Keratinocyte (primary cell): Measurements from ENCODE around the gene NLRP9. TPM values are rescaled to one million over a fixed set of nuclear protein-coding genes. Genes with fewer than 3 reads are reported as not detected.

Experiments
- DNase-seq: peaks from one replicate; pipeline ENCODE4 v3.0.0-alpha.2; 2011; ENCODE audit warnings: low read depth, missing footprints, low spot score
- FAIRE-seq: peaks from 2 replicates; lab custom pipeline; 2011; peaks lifted over from hg19 to GRCh38; lab: Jason Lieb, UNC
- H2AFZ ChIP-seq: 2 replicates; pipeline ENCODE4 v1.6.0; 2012; ENCODE audit warnings: low read length, control low read depth, inconsistent platforms; ENCODE audit not compliant: control insufficient read depth
- H3K27ac ChIP-seq: 2 replicates; pipeline ENCODE4 v1.5.1; 2011; ENCODE audit warnings: low read length; ENCODE audit not compliant: control insufficient read depth, insufficient read depth
- H3K27me3 ChIP-seq: 3 replicates; pipeline ENCODE4 v1.6.0; 2011; ENCODE audit warnings: low read length; ENCODE audit not compliant: control insufficient read depth, insufficient read depth; ENCODE audit errors: extremely low read depth
- H3K36me3 ChIP-seq, 2 experiments: 2 replicates in 1 of 2; 3 replicates in 1 of 2; pipeline ENCODE4 v1.5.1; 2011; ENCODE audit warnings: low read length in 2 of 2, mild to moderate bottlenecking in 1 of 2; ENCODE audit not compliant: control insufficient read depth in 2 of 2, insufficient read depth in 2 of 2; ENCODE audit errors: extremely low read depth in 1 of 2
- H3K4me1 ChIP-seq: 3 replicates; pipeline ENCODE4 v1.5.1; 2011; ENCODE audit warnings: low read length; ENCODE audit not compliant: control insufficient read depth, insufficient read depth; ENCODE audit errors: extremely low read depth
- H3K4me2 ChIP-seq: 3 replicates; pipeline ENCODE4 v1.6.0; 2011; ENCODE audit warnings: low read depth, low read length; ENCODE audit not compliant: control insufficient read depth, insufficient read depth; ENCODE audit errors: extremely low read depth
- H3K4me3 ChIP-seq, 3 experiments: fragments of 200-600 bp in 1 of 3; sonication (generic) in 1 of 3; 2 replicates in 2 of 3; 3 replicates in 1 of 3; pipeline ENCODE4 v1.5.1; 2011 to 2016; ENCODE audit warnings: low read length in 3 of 3, mild to moderate bottlenecking in 3 of 3, control low read depth in 2 of 3, inconsistent platforms in 1 of 3, low read depth in 1 of 3, mixed read lengths in 1 of 3, mixed run types in 1 of 3, moderate library complexity in 1 of 3; ENCODE audit not compliant: control insufficient read depth in 2 of 3, insufficient read depth in 2 of 3; ENCODE audit errors: extremely low read depth in 1 of 3
- H3K79me2 ChIP-seq: 2 replicates; pipeline ENCODE4 v1.6.0; 2012; ENCODE audit warnings: low read length; ENCODE audit not compliant: control insufficient read depth, insufficient read depth
- H3K9ac ChIP-seq: 3 replicates; pipeline ENCODE4 v1.6.0; 2011; ENCODE audit warnings: low read length; ENCODE audit not compliant: control insufficient read depth, insufficient read depth; ENCODE audit errors: extremely low read depth
- H3K9me1 ChIP-seq: 3 replicates; pipeline ENCODE4 v1.6.0; 2011; ENCODE audit warnings: low read length; ENCODE audit not compliant: control insufficient read depth, insufficient read depth; ENCODE audit errors: extremely low read depth
- H3K9me3 ChIP-seq: 2 replicates; pipeline ENCODE4 v1.5.1; 2012; ENCODE audit warnings: low read depth, low read length; ENCODE audit not compliant: control insufficient read depth
- H4K20me1 ChIP-seq: 3 replicates; pipeline ENCODE4 v1.6.0; 2011; ENCODE audit warnings: low read length; ENCODE audit not compliant: control insufficient read depth, insufficient read depth; ENCODE audit errors: extremely low read depth
- CTCF ChIP-seq, 3 experiments: IDR thresholded peaks in 1 of 3; conservative IDR thresholded peaks in 1 of 3; optimal IDR thresholded peaks in 1 of 3; 2 replicates in 2 of 3; 3 replicates in 1 of 3; pipeline versions ENCODE3 to v1.5.1; 2011; ENCODE audit warnings: low read length in 3 of 3, mild to moderate bottlenecking in 3 of 3, moderate library complexity in 2 of 3, control low read depth in 1 of 3, inconsistent platforms in 1 of 3; ENCODE audit not compliant: insufficient read depth in 2 of 3; ENCODE audit errors: extremely low read depth in 1 of 3
- EZH2 ChIP-seq: IDR thresholded peaks from one replicate; pipeline ENCODE4 v1.6.1; 2012; ENCODE audit warnings: inconsistent platforms, mild to moderate bottlenecking, low read length, moderate library complexity
- dilution Hi-C: fragments of 300-500 bp; cut with MboI; formaldehyde crosslinking; loops from one replicate; pipeline ENCODE4 v1.7.0; 2020; ENCODE audit warnings: low sequenced_read_pairs; ENCODE audit not compliant: extremely low pct_ligation_motif_present
- polyA plus RNA-seq, 5 experiments: library from polyadenylated mRNA; depleted of rRNA in 3 of 5; stranded (reverse) in 3 of 5; stranded (forward) in 1 of 5; unstranded in 1 of 5; fragments of >200 nt; gene quantifications; 1 replicate in 1 of 5; 2 replicates in 3 of 5; 3 replicates in 1 of 5; pipeline versions ENCODE4 v1.2.1 to v1.2.3, GENCODE V29; 2011 to 2012; ENCODE audit warnings: missing spikeins in 2 of 5, low read depth in 1 of 5, low replicate concordance in 1 of 5

The NLRP9 gene
- polyA plus RNA-seq, 1 donor (not counting 4 experiments of a cell fraction or from before 2014, with no cell fraction given) = not detected

- H3K79me2 ChIP-seq = peaks cover 90% of the 10 kb centered on the region
- DNase-seq (no peak), FAIRE-seq (no peak)
- H3K36me3 ChIP-seq = peaks cover 38 to 58% of the 10 kb centered on the region in 2 experiments
- H3K9me3 ChIP-seq = no peaks in the 10 kb centered on the region
- peaks cover 31% of the 10 kb centered on the region for H3K4me1 ChIP-seq
- no peak overlapping the region for H3K4me3 ChIP-seq
- no peaks in the 10 kb centered on the region for H3K9me1 ChIP-seq
- TF ChIP-seq CTCF (optimal IDR thresholded peaks at IDR 0.05 in 1 of 3, IDR thresholded peaks at IDR 0.05 in 1 of 3, conservative IDR thresholded peaks at IDR 0.05 in 1 of 3; ENCODE audit: extremely low read depth in 1 of 3, insufficient read depth in 2 of 3, low read length in 3 of 3) (no peak), EZH2 (no peak)
- H4K20me1 ChIP-seq = peaks cover 10% of the 10 kb centered on the region
- dilution Hi-C loops = no loop called here
- H2AFZ ChIP-seq = no peak overlapping the region
- H3K27me3 ChIP-seq = no peaks in the 10 kb centered on the region
- no peak overlapping the region for H3K27ac ChIP-seq
- H3K9ac ChIP-seq = no peak overlapping the region
- no peak overlapping the region for H3K4me2 ChIP-seq
These were observed 57.7 kb downstream of the NLRP9 start for GRCh38 chr19:55680339-55681130.

GRCh38 chr19:55679343-55680257 lies 58.6 kb downstream of the NLRP9 start:
- peak overlapping the region; percentile 10 for H3K27ac ChIP-seq
- DNase-seq (no peak), FAIRE-seq (no peak)
- peak overlapping the region; percentile 12 for H3K4me2 ChIP-seq
- no peak overlapping the region for H2AFZ ChIP-seq
- peaks cover 10% of the 10 kb centered on the region for H4K20me1 ChIP-seq
- dilution Hi-C loops = no loop called here
- H3K79me2 ChIP-seq = peaks cover 85% of the 10 kb centered on the region
- H3K9me1 ChIP-seq = no peaks in the 10 kb centered on the region
- no peak overlapping the region for H3K9ac ChIP-seq
- TF ChIP-seq CTCF (optimal IDR thresholded peaks at IDR 0.05 in 1 of 3, IDR thresholded peaks at IDR 0.05 in 1 of 3, conservative IDR thresholded peaks at IDR 0.05 in 1 of 3; ENCODE audit: extremely low read depth in 1 of 3, insufficient read depth in 2 of 3, low read length in 3 of 3) = no peak
- no peaks in the 10 kb centered on the region for H3K9me3 ChIP-seq
- H3K4me3 ChIP-seq = no peak overlapping the region
- H3K36me3 ChIP-seq = peaks cover 32 to 48% of the 10 kb centered on the region in 2 experiments
- H3K27me3 ChIP-seq = no peaks in the 10 kb centered on the region
- peaks cover 31% of the 10 kb centered on the region for H3K4me1 ChIP-seq
